Measurements from ENCODE around the gene PHAF1.

Gene PHAF1

DNA sequence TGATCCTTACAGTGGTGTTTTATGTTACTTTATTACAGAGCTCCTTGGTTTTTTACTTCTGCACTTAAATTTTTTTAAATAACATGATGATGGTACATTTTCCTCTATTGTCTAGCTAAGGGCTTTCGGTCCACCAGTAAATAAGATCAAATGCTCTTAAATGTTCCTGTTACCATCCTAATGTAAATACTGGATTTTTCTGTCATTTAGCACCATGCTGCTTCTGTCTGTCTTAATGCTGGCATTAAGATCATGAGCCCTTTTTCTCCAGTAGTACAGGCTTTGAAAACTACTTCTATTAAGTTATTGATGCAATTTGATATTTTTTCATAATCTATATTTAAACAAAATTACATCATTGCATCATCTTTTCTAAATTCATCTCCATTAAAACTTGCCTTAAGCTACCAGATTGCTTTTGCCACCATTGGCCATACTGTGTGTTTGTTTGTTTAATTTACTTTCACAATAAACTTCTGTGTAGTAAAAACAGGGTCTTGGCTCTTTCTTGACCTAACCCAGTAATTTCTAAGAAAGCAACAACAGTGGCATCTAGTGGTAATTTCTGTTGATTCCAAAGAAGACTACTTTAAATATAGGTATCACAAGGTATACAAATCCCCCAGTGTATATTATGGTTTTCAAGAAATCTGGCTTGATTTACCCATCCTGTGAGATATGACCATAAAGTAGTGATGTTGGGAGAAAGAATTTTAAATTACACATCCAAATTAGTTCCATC is 9.0 kb upstream of the PHAF1 start:
- Histone ChIP-seq H3K27me3 (ENCODE audit: insufficient read depth, poor library complexity, severe bottlenecking) (no peaks in the 10 kb centered on the region), H3K27ac (replicated peaks) (no peak overlapping the region), H3K4me3 (replicated peaks; ENCODE audit: insufficient read depth, low read length) (no peak overlapping the region)
- no peak for TF ChIP-seq GABPA (IDR thresholded peaks at IDR 0.05; ENCODE audit: low read depth)
- TF ChIP-seq, protein P1, sequence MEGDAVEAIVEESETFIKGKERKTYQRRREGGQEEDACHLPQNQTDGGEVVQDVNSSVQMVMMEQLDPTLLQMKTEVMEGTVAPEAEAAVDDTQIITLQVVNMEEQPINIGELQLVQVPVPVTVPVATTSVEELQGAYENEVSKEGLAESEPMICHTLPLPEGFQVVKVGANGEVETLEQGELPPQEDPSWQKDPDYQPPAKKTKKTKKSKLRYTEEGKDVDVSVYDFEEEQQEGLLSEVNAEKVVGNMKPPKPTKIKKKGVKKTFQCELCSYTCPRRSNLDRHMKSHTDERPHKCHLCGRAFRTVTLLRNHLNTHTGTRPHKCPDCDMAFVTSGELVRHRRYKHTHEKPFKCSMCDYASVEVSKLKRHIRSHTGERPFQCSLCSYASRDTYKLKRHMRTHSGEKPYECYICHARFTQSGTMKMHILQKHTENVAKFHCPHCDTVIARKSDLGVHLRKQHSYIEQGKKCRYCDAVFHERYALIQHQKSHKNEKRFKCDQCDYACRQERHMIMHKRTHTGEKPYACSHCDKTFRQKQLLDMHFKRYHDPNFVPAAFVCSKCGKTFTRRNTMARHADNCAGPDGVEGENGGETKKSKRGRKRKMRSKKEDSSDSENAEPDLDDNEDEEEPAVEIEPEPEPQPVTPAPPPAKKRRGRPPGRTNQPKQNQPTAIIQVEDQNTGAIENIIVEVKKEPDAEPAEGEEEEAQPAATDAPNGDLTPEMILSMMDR (IDR thresholded peaks at IDR 0.05; ENCODE audit: insufficient read depth, low read length): peak; percentile 0
- DNase-seq (ENCODE audit: low read depth in 1 of 2, low spot score in 1 of 2): no peak

DNA sequence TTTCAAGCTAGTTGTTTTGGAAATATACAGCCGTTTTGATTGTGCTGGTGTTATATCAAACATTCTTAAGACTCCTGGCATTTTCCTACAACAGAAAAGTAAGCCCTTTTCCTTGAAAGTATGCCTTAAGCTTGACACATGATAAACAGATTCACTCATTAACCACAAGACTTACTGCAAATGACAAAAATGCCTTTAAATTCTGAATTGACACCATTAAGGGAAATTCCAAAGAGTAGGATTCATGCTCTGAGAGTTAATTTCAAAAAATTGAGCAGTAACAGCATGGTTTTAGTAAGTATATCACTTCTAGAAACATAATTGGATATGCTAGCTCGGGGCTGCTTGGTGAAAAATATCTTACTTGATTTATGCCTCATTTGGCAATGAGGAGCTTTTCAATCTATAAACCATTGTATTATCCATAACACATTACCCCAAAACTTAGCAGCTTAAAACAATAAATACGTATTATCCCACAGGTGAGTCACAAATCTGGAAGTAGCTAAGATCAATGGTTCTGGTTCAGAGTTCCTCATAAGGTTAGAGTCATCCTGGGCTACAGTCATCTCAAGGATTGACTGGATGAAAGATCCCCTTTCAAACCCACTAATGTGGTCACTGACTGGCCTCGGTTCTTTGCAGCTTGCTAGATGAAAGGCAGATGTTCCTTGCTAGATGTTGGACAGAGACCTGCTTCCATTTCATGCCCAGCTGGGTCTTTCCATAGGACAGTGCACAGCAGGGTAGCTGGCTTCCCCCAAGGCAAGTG is 8.2 kb upstream of the PHAF1 start:
- DNase-seq (ENCODE audit: low read depth in 1 of 2, low spot score in 1 of 2): no peak
- H3K27me3 ChIP-seq (ENCODE audit: insufficient read depth, poor library complexity, severe bottlenecking): no peaks in the 10 kb centered on the region

DNA sequence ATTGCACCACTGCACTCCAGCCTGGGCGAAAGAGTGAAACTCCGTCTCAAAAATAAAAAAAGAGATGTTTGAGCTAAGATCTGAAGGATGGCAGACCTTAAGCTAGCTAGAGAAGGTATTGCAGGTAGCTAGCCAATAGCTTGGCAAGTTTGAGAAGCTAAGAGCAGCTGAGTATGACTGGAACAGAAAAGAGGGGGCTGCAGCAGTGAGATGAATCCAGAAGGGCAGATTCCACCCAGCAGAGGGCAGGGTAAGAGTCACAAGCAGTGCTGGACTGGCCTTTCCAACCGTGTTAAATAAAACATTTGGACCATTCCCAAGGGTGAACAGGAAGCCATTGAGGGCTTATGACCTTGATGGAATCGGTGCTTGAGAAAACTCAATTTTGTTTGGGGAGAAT is 5.7 kb upstream of the PHAF1 start:
- no peak for DNase-seq (ENCODE audit: low read depth in 1 of 2, low spot score in 1 of 2)
- H3K27me3 ChIP-seq (ENCODE audit: insufficient read depth, poor library complexity, severe bottlenecking): no peaks in the 10 kb centered on the region
- TF ChIP-seq POLR2AphosphoS5 (IDR thresholded peaks at IDR 0.05; ENCODE audit: low read depth): no peak
- TF ChIP-seq GABPA (IDR thresholded peaks at IDR 0.05; ENCODE audit: low read depth): no peak
- TF ChIP-seq, protein P1 (IDR thresholded peaks at IDR 0.05; ENCODE audit: insufficient read depth, low read length): no peak
- TF ChIP-seq, protein P2, sequence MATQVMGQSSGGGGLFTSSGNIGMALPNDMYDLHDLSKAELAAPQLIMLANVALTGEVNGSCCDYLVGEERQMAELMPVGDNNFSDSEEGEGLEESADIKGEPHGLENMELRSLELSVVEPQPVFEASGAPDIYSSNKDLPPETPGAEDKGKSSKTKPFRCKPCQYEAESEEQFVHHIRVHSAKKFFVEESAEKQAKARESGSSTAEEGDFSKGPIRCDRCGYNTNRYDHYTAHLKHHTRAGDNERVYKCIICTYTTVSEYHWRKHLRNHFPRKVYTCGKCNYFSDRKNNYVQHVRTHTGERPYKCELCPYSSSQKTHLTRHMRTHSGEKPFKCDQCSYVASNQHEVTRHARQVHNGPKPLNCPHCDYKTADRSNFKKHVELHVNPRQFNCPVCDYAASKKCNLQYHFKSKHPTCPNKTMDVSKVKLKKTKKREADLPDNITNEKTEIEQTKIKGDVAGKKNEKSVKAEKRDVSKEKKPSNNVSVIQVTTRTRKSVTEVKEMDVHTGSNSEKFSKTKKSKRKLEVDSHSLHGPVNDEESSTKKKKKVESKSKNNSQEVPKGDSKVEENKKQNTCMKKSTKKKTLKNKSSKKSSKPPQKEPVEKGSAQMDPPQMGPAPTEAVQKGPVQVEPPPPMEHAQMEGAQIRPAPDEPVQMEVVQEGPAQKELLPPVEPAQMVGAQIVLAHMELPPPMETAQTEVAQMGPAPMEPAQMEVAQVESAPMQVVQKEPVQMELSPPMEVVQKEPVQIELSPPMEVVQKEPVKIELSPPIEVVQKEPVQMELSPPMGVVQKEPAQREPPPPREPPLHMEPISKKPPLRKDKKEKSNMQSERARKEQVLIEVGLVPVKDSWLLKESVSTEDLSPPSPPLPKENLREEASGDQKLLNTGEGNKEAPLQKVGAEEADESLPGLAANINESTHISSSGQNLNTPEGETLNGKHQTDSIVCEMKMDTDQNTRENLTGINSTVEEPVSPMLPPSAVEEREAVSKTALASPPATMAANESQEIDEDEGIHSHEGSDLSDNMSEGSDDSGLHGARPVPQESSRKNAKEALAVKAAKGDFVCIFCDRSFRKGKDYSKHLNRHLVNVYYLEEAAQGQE (IDR thresholded peaks at IDR 0.05; ENCODE audit: insufficient replicate concordance, low read depth): no peak
- TF ChIP-seq SPI1 (IDR thresholded peaks at IDR 0.05; ENCODE audit: borderline replicate concordance, low read depth): no peak
- H3K27ac ChIP-seq (replicated peaks): no peak overlapping the region
- H3K4me3 ChIP-seq (replicated peaks; ENCODE audit: insufficient read depth, low read length): no peak overlapping the region

More for the DNA sequence above, 8.2 kb upstream of the PHAF1 start:
- no peak overlapping the region for H3K4me3 ChIP-seq (replicated peaks; ENCODE audit: insufficient read depth, low read length)
- H3K27ac ChIP-seq (replicated peaks): no peak overlapping the region
- TF ChIP-seq, protein P1 (IDR thresholded peaks at IDR 0.05; ENCODE audit: insufficient read depth, low read length): no peak
- TF ChIP-seq POLR2AphosphoS5 (IDR thresholded peaks at IDR 0.05; ENCODE audit: low read depth): no peak

DNA sequence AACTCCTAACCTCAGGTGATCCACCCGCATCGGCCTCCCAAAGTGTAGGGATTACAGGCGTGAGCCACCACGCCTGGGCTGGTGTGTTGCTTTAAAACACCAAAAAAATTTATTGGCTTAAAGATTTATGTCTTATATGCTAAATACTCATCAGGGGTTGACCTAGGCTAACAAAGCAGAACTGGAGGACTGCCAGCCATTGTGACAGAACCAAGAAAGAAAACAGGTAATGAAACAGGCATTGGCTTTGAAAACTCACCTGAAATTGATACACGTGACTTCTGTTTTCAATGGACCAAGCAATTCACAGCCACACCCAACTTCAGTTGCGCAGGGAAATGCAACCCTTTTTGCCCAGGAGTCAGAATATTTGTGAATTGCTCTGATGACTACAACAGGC is 4.9 kb upstream of the PHAF1 start:
- TF ChIP-seq, protein P1 (IDR thresholded peaks at IDR 0.05; ENCODE audit: insufficient read depth, low read length): no peak
- TF ChIP-seq POLR2AphosphoS5 (IDR thresholded peaks at IDR 0.05; ENCODE audit: low read depth) (no peak), GABPA (IDR thresholded peaks at IDR 0.05; ENCODE audit: low read depth) (no peak), SPI1 (IDR thresholded peaks at IDR 0.05; ENCODE audit: borderline replicate concordance, low read depth) (no peak; the same call in 1 of the 2 replicates)
- TF ChIP-seq, protein P2 (IDR thresholded peaks at IDR 0.05; ENCODE audit: insufficient replicate concordance, low read depth): no peak
- H3K27ac ChIP-seq (replicated peaks): peak overlapping the region; percentile 52
- H3K27me3 ChIP-seq (ENCODE audit: insufficient read depth, poor library complexity, severe bottlenecking): no peaks in the 10 kb centered on the region
- DNase-seq (ENCODE audit: low read depth in 1 of 2, low spot score in 1 of 2): peak in 1 of 2 experiments; percentile 14
- no peak overlapping the region for H3K4me3 ChIP-seq (replicated peaks; ENCODE audit: insufficient read depth, low read length)

All from HL-60 (cell line).